PC-9 (cell line): Measurements from ENCODE around the gene SCAF4.

Experiments
- EZH2 ChIP-seq: fragments of 200-600 bp; sonication (generic); IDR thresholded peaks from 2 replicates; pipeline ENCODE4 v1.8.0; 2017; ENCODE audit warnings: antibody characterized with exemption, low read depth
- TF ChIP-seq, protein P1 (sequence below): fragments of 200-600 bp; sonication (generic); conservative IDR thresholded peaks from 2 replicates; pipeline ENCODE4 v1.6.1; 2017; ENCODE audit warnings: mixed run types, antibody characterized with exemption, mild to moderate bottlenecking, moderate library complexity

DNA sequence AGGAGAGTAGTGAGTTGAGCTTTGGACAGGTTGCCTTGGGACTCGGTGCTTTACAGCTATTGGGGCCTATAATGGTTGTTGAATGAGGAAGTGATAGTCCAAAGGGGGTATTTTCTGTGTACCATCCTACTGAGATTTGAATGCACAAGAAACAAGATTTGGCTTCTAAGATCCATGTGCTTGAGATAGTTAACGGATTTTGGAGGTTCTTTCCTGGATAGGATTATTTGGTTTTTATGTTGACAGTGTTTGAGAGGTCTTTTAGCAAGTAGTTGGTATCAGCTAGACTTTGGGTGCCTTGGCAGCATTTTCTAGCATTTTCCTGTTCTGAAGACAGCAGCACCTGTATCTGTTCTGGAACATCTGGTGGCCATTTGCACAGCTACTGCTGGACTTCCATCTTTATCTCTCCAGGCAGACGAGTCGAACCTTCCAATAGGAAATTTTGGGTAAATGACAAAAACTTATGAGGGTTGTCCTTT is 3.6 kb upstream of the SCAF4 start:
- TF ChIP-seq, protein P1, sequence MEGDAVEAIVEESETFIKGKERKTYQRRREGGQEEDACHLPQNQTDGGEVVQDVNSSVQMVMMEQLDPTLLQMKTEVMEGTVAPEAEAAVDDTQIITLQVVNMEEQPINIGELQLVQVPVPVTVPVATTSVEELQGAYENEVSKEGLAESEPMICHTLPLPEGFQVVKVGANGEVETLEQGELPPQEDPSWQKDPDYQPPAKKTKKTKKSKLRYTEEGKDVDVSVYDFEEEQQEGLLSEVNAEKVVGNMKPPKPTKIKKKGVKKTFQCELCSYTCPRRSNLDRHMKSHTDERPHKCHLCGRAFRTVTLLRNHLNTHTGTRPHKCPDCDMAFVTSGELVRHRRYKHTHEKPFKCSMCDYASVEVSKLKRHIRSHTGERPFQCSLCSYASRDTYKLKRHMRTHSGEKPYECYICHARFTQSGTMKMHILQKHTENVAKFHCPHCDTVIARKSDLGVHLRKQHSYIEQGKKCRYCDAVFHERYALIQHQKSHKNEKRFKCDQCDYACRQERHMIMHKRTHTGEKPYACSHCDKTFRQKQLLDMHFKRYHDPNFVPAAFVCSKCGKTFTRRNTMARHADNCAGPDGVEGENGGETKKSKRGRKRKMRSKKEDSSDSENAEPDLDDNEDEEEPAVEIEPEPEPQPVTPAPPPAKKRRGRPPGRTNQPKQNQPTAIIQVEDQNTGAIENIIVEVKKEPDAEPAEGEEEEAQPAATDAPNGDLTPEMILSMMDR, result no peak
- no peak for TF ChIP-seq EZH2
